NCI-H2171 treated with DMSO at 0.1 percent for 48 hours (cell line): Measurements from ENCODE around the gene PKDCC.
A peak's percentile ranks its signal among the peaks of the same experiment; 100 is the strongest.
"Not testable (repeated sequence)": the region's sequence is repeated elsewhere in the genome, so short reads cannot be mapped to it uniquely, and the experiment has no call there.

ENCODE experiments used
- DNase-seq: peaks from one replicate; lab custom pipeline; 2025; lab: John Stamatoyannopoulos, UW

Gene PKDCC

DNA sequence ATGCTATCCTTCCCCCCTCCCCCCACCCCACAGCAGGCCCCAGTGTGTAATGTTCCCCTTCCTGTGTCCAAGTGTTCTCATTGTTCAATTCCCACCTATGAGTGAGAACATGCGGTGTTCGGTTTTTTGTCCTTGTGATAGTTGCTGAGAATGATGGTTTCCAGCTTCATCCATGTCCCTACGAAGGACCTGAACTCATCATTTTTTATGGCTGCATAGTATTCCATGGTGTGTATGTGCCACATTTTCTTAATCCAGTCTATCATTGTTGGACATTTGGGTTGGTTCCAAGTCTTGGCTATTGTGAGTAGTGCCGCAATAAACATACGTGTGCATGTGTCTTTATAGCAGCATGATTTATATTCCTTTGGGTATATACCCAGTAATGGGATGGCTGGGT lies 17.9 kb downstream of the PKDCC start:
- DNase-seq = not testable (repeated sequence)

DNA sequence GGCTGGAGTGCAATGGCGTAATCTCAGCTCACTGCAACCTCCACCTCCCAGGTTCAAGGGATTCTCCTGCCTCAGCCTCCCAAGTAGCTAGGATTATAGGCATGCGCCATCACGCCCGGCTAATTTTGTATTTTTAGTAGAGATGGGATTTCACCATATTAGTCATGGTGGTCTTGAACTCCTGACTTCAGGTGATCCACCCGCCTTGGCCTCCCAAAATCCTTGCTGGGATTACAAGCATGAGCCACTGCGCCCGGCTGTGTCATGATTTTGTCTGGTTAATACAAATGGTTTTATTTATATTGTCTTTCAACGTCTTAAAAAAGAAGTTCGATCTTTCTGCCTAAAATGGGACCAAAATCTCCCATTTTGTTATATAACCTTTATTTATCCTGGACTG lies 19.2 kb downstream of the PKDCC start:
- DNase-seq = not testable (repeated sequence)

DNA sequence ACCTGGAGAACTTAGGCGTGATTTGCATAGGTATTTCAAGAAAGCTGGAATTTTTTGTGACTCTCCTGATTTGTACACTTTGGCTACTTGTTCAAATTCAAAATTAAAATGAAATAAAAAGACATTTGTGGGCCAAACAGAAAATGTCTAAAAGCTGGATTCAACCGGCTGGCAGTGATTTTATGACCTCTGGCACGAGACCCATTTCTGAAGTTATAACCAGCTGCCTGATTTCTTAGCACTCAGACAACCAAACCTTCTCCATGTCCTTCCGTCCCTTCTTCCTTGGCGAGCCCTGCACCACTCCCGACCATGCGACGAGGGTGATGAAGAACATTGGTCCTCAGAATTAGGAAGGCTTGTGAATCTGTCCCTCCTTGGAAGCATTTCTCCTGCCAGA lies 19.7 kb downstream of the PKDCC start:
- no peak for DNase-seq

DNA sequence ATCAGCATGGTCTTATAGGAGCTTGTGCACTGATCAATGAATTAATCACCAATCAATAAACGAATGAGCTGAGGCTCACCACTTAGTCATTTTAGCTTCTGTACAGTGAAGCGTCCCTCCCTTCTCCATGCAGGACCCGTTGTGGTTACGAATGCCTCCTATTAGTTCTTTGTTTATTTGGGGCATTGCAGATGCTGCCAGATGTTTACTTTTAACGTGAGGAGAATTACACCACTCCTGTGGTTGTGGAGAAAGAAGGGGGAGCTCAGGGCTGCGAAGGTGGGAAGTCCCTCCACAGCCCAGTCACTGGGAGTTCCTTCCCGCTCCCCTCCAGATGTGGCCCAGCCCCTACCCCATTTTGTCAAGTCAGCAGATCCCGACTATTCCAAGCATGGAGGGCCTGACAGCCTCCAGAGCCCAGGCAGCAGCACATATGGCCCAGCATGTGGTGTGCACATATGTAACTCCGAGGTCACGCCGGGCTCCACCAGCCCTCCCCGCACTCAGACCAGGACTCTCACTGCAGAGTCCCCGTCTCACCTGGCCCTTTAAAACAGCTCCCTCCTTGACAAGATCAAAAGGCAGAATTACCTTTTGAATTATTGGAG lies 20.9 kb downstream of the PKDCC start:
- DNase-seq = no peak

DNA sequence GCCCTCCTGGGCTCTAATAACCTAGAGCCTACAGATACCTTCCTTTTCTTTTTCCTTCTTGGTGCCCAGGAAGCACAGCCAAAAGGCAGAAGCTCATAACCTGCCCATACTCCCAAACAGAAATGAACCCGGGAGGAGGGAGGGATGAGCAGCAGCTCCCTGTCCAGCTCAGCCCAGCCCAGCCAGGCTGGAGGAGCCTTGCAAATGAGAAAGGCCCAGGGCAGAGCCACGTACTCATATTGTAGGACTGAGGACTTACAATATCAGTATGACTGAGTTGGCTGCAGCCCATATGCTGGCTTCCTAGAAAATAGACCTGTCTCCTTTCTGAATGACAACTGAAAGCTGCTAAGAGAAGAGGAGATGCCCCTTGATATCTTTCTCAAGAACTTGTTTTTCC lies 21.7 kb downstream of the PKDCC start:
- no peak for DNase-seq

DNA sequence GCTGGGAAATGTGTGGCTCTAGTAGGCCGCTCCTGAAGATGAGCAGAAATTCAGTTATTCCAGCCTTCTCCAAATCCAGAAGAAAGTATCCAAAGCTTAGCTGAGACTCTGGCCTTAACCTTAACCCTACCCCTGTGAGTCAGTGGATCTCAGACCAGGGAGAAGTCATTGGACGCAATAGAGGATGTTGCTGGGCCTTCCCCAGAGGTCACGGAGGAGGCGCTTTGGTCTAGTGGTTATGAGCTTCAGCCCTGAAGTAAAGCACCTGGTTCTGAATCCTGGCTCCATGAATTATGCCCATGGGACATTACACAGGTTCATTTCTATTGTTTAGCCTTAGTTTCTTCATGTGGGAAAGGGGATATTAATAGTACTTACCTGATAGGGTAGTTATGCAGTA lies 24.0 kb downstream of the PKDCC start:
- DNase-seq = no peak

DNA sequence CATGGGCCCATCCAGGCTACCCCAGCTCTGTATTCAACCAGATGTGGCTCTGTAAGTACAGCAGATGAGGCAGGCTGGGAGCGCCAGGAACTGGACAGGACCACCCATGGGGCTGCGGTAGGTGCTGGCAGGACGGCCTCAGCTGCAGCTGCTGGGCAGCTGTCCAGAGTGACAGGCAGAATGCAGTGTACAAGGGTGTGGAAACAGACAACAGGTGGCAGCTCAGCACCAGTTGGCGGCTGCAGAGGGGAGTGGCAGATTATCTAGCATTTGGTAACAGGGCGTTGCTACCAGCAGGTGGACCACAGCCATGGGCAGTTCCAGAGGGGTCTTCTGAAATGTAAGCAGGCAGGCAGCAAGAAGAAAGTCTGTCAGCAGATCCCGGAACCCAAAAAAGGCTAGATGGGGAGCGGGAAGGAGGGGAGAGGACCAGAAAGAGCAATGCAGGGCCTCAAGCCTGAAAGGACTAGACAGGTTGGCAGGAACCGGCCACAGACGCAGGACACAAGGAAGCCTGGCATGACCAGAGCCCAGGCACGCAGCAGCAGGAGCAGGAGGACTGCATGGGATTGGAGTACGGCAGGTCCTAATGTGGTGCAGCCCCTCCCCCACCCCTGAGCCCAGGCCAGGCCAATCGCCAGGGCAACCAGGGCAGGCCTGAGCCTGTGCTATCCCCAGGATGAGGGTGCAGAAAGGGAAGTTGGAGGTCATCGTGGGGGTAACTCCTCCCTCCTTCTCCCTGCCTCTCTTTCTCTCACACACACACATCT lies 24.7 kb downstream of the PKDCC start:
- no peak for DNase-seq

DNA sequence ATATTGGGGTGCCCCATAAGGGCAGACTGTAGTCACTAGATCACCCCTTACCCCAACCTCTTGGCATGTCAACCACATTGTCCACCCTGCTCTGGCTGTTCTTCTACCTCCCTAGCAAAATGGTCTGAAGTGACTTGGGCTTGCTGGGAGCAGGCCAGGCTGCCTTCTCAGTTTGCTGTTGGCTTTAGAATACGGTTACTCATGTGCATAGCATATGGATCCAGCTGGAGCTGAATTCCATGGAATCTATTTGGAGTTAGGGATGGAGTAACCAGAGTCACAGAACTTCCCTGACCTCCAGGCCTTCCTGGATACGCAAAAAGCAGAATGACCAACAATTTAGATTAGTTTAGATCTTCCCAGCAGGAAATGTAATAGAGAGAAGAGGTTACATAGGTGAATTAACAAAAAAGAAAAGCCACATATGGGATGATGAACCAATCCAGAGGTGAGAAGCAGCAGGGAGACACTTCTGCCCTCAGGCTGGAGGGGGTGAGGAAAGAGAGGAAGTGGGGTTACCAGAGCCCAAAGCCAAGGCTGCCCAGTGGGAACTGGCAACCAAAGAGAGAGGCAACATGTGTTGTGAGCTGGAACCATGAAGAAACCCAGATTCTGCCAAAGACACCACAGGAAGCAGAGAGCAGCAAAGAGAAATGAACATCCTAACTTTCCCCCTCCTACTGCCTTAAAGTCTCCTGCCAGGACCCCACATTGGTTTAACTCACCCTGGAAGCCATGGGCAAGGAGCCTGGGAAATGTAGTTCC lies 26.1 kb downstream of the PKDCC start:
- DNase-seq = no peak

DNA sequence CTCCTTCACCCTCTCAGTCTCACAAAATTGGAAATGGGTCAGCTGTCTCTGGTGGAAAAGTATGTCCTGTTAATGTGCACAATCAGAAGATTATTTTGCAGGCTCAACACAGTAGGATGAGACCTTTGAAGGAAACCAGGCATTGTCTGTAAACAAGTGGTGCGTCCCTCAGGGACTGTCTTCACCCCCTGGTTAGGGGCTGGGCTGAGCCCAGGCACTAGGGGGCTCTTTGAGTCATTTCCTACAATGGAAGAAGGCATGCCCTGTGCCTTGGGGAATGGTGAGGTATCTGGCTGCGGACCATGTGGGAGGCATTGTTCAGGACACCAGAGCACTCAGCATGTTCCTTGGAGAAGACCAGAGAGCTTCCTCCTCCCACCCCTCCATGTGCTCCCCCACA lies 26.8 kb downstream of the PKDCC start:
- DNase-seq = no peak

DNA sequence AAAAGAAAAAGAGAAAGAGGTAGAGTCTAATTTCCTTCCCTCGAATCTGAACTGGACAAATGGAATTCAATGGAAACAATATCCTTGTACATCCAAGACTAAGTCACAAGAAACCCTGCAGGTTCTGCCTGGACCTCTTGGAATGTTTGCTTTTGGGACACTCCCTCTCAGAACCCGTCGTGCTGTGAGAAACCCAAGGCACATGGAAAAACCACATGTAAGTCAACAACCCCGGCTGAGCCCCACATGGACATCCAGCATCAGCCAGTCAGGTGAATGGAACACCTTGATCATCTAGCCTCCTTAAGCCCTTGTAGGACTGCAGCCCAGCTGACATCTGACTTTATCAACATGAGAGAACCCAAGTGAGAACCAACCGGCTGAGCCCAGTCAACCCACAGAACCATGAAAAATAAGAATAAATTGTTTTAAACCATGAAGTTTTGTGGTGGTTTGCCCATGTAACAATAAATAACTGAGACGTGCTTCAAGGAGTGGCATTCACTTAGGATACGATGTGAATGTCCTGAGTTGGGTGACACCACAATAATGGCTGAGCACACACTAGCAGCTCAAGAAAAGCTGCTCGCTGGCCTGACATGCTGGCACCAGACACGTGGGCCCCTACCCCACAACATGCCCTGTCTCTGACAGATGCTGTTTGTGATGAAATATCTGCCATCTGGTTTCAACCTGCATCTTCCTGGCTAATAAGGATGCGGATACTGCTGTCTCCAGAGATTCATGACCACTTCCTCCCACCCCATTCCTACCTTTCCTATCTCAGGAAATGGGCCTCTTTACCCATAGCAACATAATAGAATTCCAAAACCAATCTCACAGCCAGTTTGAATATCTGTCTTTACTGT lies 28.8 kb downstream of the PKDCC start:
- DNase-seq = peak; percentile 82

DNA sequence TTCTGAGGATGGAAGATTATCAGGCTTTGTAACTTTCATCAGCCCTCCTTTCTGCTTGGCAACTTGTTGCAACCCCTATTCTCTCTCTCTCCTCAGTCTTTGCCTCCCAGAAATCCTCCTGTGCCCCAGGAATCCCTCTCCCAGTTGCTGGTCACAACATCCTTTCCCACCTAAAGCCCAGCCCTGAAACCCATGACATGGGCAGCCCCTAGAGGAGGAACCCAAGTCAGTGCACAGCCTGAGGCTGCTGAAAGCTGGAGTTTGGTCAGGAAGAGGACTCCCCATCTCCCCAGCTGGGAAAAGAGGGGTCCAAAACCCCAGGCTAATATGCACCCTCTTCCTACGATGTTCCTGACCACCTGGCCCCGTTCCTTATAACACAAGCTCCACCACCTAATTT lies 29.5 kb downstream of the PKDCC start:
- DNase-seq = no peak

DNA sequence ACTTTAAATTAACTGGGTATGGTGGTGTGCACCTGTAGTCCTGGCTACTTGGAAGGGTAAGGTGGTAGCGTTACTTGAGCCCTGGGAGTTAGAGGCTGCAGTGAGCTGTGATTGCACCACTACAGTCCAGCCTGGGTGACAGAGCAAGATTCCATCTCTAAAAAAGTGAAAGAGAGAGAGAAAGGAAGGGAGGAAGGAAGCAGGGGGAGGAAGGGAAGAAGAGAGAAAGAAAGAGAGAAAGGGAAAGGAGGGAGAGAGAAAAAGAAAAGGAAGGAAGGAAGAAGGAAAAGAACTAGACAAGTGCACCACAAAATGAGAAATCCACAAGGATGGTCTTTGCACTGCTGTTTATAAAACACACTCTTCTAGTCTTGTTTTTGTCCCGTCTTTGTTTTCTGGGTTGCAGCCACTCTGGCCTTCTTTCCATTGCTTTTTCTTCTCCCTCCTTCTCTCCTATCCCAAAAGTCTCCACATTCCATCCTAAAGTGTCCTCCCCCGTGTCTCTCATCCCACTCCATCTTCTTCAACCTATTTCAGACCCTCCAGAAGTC lies 32.0 kb downstream of the PKDCC start:
- DNase-seq = no peak

DNA sequence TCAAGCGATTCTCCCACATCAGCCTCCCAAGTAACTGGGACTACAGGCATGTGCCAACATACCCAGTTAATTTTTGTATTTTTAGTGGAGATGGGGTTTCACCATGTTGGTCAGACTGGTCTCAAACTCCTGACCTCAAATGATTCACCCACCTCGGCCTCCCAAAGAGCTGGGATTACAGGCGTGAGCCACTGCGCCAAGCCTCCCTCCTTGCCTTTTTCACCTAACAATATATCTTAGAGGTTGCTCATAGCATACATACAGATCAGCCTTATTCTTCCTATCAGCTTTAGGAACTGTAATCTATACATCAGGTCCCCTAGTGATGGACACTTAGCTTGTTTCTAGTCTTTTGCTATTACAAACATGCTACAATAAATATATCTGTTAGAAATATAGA lies 33.3 kb downstream of the PKDCC start:
- DNase-seq = not testable (repeated sequence)

DNA sequence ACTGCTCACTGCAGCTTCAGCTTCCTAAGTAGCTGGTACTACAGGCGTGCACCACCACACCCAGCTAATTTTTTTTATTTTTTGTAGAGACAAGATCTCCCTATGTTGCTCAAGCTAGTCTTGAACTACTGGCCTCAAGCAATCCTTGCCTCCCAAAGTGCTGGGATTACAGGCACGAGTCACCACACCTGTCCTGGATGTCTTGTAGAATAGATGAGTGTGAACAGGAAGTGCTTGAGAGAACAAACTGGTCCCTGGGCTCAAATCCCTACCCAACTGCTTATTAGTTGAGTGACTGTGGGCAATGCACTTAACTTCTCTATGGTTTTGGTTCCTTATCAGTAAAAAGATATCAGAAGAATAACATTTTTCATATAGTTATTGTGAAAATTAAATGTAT lies 34.2 kb downstream of the PKDCC start:
- no peak for DNase-seq

DNA sequence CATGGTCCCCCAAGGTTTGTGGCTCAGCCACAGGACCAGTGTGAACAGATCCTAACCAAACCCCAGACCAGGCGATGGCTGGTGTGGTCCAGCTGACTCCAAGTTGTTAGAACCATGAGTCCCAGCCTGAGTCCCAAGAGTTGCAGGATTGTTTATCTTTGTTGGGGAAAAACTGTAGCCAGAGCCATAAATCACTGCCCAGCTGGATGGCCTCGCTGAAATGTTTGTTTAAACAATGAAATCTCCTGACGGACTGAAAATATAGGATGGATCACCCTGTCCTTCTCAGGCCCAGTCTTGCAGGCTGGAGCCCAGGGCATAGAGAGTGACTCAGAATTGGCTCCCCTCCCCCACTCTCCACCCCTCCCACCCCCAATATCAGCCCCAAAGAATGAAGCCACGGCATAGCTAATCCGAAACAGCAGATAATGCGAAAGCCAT lies 36.4 kb downstream of the PKDCC start:
- no peak for DNase-seq

DNA sequence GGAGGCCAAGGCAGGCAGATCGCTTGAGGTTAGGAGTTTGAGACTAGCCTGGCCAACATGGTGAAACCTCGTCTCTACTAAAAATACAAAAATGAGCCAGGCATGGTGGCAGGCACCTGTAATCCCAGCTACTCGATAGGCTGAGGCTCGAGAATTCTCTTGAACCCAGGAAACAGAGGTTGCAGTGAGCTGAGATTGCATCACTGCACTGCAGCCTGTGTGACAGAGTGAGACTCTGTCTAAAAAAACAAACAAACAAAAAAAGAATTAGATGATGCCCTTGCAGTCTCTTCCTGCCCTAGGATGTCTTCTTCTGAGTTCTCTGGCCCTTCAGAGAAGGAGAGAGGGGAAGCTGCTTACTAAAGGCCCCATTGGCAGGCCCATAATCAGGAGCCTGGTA lies 37.2 kb downstream of the PKDCC start:
- DNase-seq = not testable (repeated sequence)

DNA sequence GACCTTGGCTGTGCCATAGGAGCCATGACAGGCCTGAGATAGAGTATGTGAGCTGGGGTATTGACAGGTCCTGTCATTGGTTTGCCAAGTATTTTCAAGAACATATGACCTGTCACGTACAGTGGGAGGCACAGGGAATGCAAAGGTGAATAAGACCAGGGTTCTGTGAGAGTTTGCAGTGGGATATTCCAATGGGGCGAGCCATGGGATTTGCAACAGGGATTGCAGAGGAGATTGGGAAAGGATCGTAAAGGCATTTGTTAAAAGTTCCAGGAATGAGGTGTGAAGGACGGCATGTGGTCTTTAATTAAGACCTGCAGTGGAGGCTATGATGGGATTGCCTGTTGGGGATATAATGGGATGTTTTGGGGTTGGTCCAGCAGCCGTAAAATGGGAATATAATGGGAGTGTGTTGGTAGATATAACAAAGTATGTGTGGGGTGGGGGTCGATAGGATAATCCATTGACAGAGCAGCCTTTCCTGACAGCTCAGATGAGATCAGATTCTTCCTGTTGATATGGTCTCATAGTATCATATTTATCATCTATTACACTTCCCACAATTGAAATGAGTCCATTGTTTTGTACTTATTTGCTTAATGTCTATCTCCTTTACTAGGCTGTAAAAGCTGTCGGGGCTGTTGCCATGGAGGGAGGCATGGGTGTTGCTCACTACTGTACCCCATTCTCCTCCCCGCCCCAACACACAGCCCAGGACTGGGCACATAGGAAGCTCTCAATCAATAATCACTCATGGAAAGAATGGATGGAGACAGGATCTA lies 38.1 kb downstream of the PKDCC start:
- DNase-seq = no peak

DNA sequence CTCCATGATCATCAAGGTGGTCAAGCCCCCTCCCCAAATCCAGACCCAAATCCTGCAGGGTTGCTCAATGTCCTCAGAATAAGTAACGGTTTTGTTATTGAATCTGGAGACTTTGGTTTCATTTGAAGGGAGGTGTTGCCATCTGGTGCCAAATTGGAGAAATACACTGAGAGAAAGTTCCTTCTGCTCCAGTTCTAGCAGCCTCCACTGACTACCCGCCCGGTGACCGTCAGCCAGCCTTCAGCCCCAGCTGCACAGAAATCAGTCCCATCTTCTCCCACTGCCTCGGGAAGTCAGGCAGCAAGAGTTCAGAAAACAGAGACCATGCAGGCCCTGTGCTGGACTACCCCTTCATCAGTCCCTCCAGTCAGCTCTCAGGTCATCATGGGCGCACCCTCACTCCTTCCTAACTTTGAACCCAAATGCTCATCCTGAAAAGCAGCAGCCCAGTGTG lies 38.7 kb downstream of the PKDCC start:
- peak; percentile 64 for DNase-seq

DNA sequence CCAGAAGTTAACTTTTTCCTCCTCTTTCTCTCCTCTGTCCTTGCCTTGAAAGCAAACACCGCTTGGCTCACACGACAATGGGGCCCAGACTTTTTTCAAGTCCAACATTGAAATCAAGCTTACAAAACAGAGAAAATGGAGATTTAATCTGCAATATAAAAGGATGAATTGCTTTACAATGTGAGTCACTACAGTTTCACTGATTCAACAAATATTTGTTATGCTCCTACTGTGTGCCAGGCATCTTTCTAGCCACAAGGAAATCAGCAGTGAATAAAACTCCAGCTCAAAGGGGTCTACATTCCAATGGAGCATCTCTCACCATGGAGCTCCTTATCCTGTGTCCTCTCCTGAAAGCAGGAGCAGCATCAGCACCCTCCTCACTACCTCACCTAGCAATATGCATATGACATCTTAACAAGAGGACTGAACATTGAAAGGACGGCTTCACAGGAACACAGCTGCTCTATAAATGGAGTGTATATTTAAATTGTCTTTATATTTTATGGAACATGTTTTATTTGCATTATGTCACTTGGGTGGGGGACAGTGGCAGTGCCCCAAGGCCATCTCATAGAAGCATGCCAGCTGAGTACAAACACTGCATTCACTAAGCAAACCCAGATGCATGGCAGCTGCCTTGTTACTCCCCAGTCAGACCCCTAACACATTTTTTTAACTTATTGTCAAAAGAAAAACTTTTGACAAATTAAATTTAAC lies 39.5 kb downstream of the PKDCC start:
- DNase-seq = no peak

DNA sequence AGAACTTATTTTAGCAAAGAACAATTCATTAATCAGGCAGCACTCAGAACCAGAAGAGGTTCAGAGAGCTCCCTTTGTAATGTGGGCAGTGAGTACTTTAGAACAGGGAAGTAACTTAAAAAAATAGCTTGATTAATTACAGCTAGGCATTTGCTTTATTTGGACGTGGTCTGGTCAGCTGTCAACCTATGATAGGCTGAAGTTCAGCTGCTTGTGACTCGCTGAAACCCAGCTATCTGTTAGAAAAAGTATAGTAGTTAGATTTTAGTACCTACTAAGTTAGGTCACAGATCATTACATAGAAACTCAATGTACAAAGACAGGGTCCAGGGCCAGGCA lies 40.0 kb downstream of the PKDCC start:
- DNase-seq = no peak
